H9 (cell line): ENCODE measurements around the gene ADCY5. TPM values are rescaled to one million over a fixed set of nuclear protein-coding genes. Genes with fewer than 3 reads are reported as not detected.

Experiments used
- DNase-seq: peaks from one replicate; pipeline ENCODE4 v3.0.0-alpha.2; 2017
- H2AFZ ChIP-seq: one replicate; pipeline ENCODE4 v1.6.1; 2013; ENCODE audit warnings: mild to moderate bottlenecking, low read length, control low read depth, moderate library complexity
- H2AK5ac ChIP-seq: 2 replicates; pipeline ENCODE4 v1.6.1; 2013; ENCODE audit warnings: low read length, control low read depth, mixed read lengths; ENCODE audit not compliant: insufficient read length
- H2BK120ac ChIP-seq: one replicate; pipeline ENCODE4 v1.6.1; 2013; ENCODE audit warnings: low read depth, mild to moderate bottlenecking, low read length, control low read depth, inconsistent platforms; ENCODE audit not compliant: poor library complexity, severe bottlenecking
- H2BK12ac ChIP-seq: 2 replicates; pipeline ENCODE4 v1.6.1; 2013; ENCODE audit warnings: low read length, control low read depth, mixed read lengths, low read depth; ENCODE audit not compliant: insufficient read length
- H2BK15ac ChIP-seq: 2 replicates; pipeline ENCODE4 v1.6.1; 2013; ENCODE audit warnings: low read depth, low read length, control low read depth
- H2BK20ac ChIP-seq: one replicate; pipeline ENCODE4 v1.6.1; 2013; ENCODE audit warnings: low read depth, mild to moderate bottlenecking, low read length, control low read depth, inconsistent platforms; ENCODE audit not compliant: poor library complexity, severe bottlenecking
- H2BK5ac ChIP-seq: 2 replicates; pipeline ENCODE4 v1.6.1; 2013; ENCODE audit warnings: low read length, control low read depth, mixed read lengths; ENCODE audit not compliant: insufficient read length
- H3K14ac ChIP-seq: 2 replicates; pipeline ENCODE4 v1.6.1; 2013; ENCODE audit warnings: low read length, control low read depth; ENCODE audit not compliant: insufficient read depth
- H3K18ac ChIP-seq: 2 replicates; pipeline ENCODE4 v1.6.1; 2013; ENCODE audit warnings: low read depth, mild to moderate bottlenecking, mixed read lengths, low read length, control low read depth; ENCODE audit not compliant: insufficient read length
- H3K23ac ChIP-seq: 2 replicates; pipeline ENCODE4 v1.6.1; 2013; ENCODE audit warnings: low read length, control low read depth, mixed read lengths, low read depth; ENCODE audit not compliant: insufficient read length
- H3K23me2 ChIP-seq: 2 replicates; pipeline ENCODE4 v1.6.1; 2013; ENCODE audit warnings: low read depth, mild to moderate bottlenecking, mixed read lengths, low read length, control low read depth; ENCODE audit not compliant: insufficient read length, poor library complexity, severe bottlenecking
- H3K27ac ChIP-seq: 2 replicates; pipeline ENCODE4 v1.5.1; 2013; ENCODE audit warnings: low read length, control low read depth, mixed read lengths, low read depth; ENCODE audit not compliant: insufficient read length
- H3K27me3 ChIP-seq: 2 replicates; pipeline ENCODE4 v1.6.1; 2013; ENCODE audit warnings: low read length, control low read depth, inconsistent platforms; ENCODE audit not compliant: insufficient read depth
- H3K4ac ChIP-seq: 2 replicates; pipeline ENCODE4 v1.6.1; 2013; ENCODE audit warnings: low read depth, mild to moderate bottlenecking, control low read depth, inconsistent platforms, low read length, moderate library complexity
- H3K4me1 ChIP-seq: 2 replicates; pipeline ENCODE4 v1.6.1; 2013; ENCODE audit warnings: low read length, control low read depth, inconsistent platforms; ENCODE audit not compliant: insufficient read depth
- H3K4me2 ChIP-seq: 2 replicates; pipeline ENCODE4 v1.6.1; 2013; ENCODE audit warnings: low read length, control low read depth, mixed read lengths; ENCODE audit not compliant: insufficient read length, insufficient read depth
- H3K56ac ChIP-seq: 2 replicates; pipeline ENCODE4 v1.6.1; 2013; ENCODE audit warnings: low read depth, mild to moderate bottlenecking, mixed read lengths, low read length, control low read depth; ENCODE audit not compliant: insufficient read length
- H3K79me1 ChIP-seq: 2 replicates; pipeline ENCODE4 v1.6.1; 2013; ENCODE audit warnings: low read depth, mild to moderate bottlenecking, moderate library complexity, low read length, control low read depth, inconsistent platforms; ENCODE audit not compliant: insufficient read depth, poor library complexity, severe bottlenecking
- H3K79me2 ChIP-seq: 2 replicates; pipeline ENCODE4 v1.6.1; 2013; ENCODE audit warnings: low read length, control low read depth, inconsistent platforms; ENCODE audit not compliant: insufficient read depth
- H3K9ac ChIP-seq: 2 replicates; pipeline ENCODE4 v1.6.1; 2013; ENCODE audit warnings: low read length, control low read depth, mixed read lengths; ENCODE audit not compliant: insufficient read length; ENCODE audit errors: extremely low read depth
- H3K9me3 ChIP-seq: one replicate; pipeline ENCODE4 v1.6.1; 2013; ENCODE audit warnings: low read depth, low read length, inconsistent platforms; ENCODE audit not compliant: control insufficient read depth
- H3T11ph ChIP-seq: one replicate; pipeline ENCODE4 v1.6.1; 2013; ENCODE audit warnings: mild to moderate bottlenecking, low read length, control low read depth, inconsistent platforms
- H4K20me1 ChIP-seq: one replicate; pipeline ENCODE4 v1.6.1; 2013; ENCODE audit not compliant: control insufficient read depth, insufficient read length, insufficient read depth
- H4K5ac ChIP-seq: 2 replicates; pipeline ENCODE4 v1.6.1; 2013; ENCODE audit warnings: low read depth, mild to moderate bottlenecking, mixed read lengths, low read length, control low read depth; ENCODE audit not compliant: insufficient read length
- H4K8ac ChIP-seq: replicated peaks from 2 replicates; pipeline ENCODE4 v1.6.1; 2013; ENCODE audit warnings: low read length, control low read depth, mixed read lengths, low read depth; ENCODE audit not compliant: insufficient read length
- H4K91ac ChIP-seq: 2 replicates; pipeline ENCODE4 v1.6.1; 2013; ENCODE audit warnings: low read depth, mild to moderate bottlenecking, moderate library complexity, mixed read lengths, low read length, control low read depth; ENCODE audit not compliant: insufficient read length
- H3K27ac Mint-ChIP-seq, 3 experiments: 2 replicates in 2 of 3; 3 replicates in 1 of 3; pipeline ENCODE4 v1.8.0; 2020 to 2021; ENCODE audit warnings: mixed read lengths in 3 of 3, mild to moderate bottlenecking in 1 of 3, moderate library complexity in 1 of 3
- H3K27me3 Mint-ChIP-seq: 2 replicates; pipeline ENCODE4 v1.8.0; 2021; ENCODE audit warnings: low read depth, mild to moderate bottlenecking, moderate library complexity, mixed read lengths
- H3K36me3 Mint-ChIP-seq, 3 experiments: 2 replicates in 2 of 3; 3 replicates in 1 of 3; pipeline ENCODE4 v1.8.0; 2020 to 2021; ENCODE audit warnings: low read depth in 3 of 3, mixed read lengths in 3 of 3; ENCODE audit not compliant: insufficient read depth in 1 of 3
- H3K4me1 Mint-ChIP-seq, 2 experiments: 2 replicates each; pipeline ENCODE4 v1.8.0; 2020; ENCODE audit warnings: mixed read lengths in 2 of 2
- H3K4me3 Mint-ChIP-seq, 2 experiments: 2 replicates in 1 of 2; 3 replicates in 1 of 2; pipeline ENCODE4 v1.8.0; 2020 to 2021; ENCODE audit warnings: mild to moderate bottlenecking in 2 of 2, mixed read lengths in 2 of 2, moderate library complexity in 1 of 2
- H3K9me3 Mint-ChIP-seq, 2 experiments: 2 replicates in 1 of 2; 3 replicates in 1 of 2; pipeline ENCODE4 v1.8.0; 2020; ENCODE audit warnings: mild to moderate bottlenecking in 2 of 2, mixed read lengths in 2 of 2, moderate library complexity in 1 of 2
- total RNA-seq: library from RNA; stranded (reverse); gene quantifications from 2 replicates; pipeline ENCODE4 v1.2.1, GENCODE V29; 2021
- TF ChIP-seq, protein P1 (sequence below): fragments of 200-600 bp; sonication (generic); conservative IDR thresholded peaks from 3 replicates; pipeline ENCODE4 v1.8.0; 2021; ENCODE audit warnings: antibody characterized with exemption, mild to moderate bottlenecking

ADCY5 gene
- total RNA-seq, 1 experiment from 2014 or later = 5.0 TPM

- no peak overlapping the region for H3K27ac ChIP-seq
- H3K36me3 Mint-ChIP-seq = no peaks in the 10 kb centered on the region
Observed at GRCh38 chr3:123258359-123258758, 190.5 kb downstream of the ADCY5 start.

More at GRCh38 chr3:123258359-123258758, 190.5 kb downstream of the ADCY5 start:
- no peak overlapping the region for H4K8ac ChIP-seq
- no peak overlapping the region for H3T11ph ChIP-seq
- no peaks in the 10 kb centered on the region for H3K79me2 ChIP-seq
- H3K18ac ChIP-seq = no peak overlapping the region
- H2BK15ac ChIP-seq = no peak overlapping the region
- no peak overlapping the region for H3K4me3 Mint-ChIP-seq
- H3K4me2 ChIP-seq = no peak overlapping the region
- no peak overlapping the region for H4K5ac ChIP-seq
- no peak overlapping the region for H2BK12ac ChIP-seq
- no peak overlapping the region for H2AFZ ChIP-seq
- H2BK5ac ChIP-seq = no peak overlapping the region
- no peak overlapping the region for H2AK5ac ChIP-seq
- H3K4me1 ChIP-seq = no peaks in the 10 kb centered on the region; the same call in 1 of the 2 replicates
- no peaks in the 10 kb centered on the region for H3K23me2 ChIP-seq
- TF ChIP-seq, protein P1, sequence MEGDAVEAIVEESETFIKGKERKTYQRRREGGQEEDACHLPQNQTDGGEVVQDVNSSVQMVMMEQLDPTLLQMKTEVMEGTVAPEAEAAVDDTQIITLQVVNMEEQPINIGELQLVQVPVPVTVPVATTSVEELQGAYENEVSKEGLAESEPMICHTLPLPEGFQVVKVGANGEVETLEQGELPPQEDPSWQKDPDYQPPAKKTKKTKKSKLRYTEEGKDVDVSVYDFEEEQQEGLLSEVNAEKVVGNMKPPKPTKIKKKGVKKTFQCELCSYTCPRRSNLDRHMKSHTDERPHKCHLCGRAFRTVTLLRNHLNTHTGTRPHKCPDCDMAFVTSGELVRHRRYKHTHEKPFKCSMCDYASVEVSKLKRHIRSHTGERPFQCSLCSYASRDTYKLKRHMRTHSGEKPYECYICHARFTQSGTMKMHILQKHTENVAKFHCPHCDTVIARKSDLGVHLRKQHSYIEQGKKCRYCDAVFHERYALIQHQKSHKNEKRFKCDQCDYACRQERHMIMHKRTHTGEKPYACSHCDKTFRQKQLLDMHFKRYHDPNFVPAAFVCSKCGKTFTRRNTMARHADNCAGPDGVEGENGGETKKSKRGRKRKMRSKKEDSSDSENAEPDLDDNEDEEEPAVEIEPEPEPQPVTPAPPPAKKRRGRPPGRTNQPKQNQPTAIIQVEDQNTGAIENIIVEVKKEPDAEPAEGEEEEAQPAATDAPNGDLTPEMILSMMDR = no peak
- H2BK20ac ChIP-seq = no peak overlapping the region
- no peak overlapping the region for H3K14ac ChIP-seq
- no peak overlapping the region for H3K27ac Mint-ChIP-seq
- H2BK120ac ChIP-seq = no peak overlapping the region
- no peak overlapping the region for H3K23ac ChIP-seq
- no peaks in the 10 kb centered on the region for H4K20me1 ChIP-seq
- H3K27me3 ChIP-seq = no peaks in the 10 kb centered on the region
- no peak overlapping the region for H3K4ac ChIP-seq
- H4K91ac ChIP-seq = no peak overlapping the region
- no peaks in the 10 kb centered on the region for H3K27me3 Mint-ChIP-seq
- no peaks in the 10 kb centered on the region for H3K79me1 ChIP-seq
- peaks cover 0 to 3% of the 10 kb centered on the region in 2 experiments; a peak in 1 of 4 replicates for H3K4me1 Mint-ChIP-seq
- DNase-seq = no peak
- H3K9me3 ChIP-seq = no peaks in the 10 kb centered on the region
- no peak overlapping the region for H3K56ac ChIP-seq
- no peaks in the 10 kb centered on the region for H3K9me3 Mint-ChIP-seq
- no peak overlapping the region for H3K9ac ChIP-seq
